Measurements from ENCODE around the gene CEP70.

DNA sequence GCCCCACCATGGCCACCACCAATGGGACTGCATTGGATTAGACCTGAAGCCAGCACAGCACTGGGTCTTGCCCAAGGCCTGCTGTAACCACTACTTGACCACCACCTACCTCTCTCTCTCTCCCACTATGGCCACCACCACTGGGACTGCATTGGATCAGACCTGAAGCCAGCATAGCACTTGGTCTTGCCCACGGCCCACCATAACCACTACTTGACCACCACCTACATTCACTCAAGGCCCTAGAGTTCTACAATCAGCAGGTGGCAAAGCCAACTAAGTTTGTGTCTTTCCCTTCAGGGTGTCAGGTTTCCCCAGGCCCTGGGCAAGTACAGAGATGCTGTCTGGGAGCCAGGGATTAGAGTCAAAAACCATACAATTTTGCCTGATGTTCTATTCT, 102.1 kb downstream of the CEP70 start:
- TF ChIP-seq SRF (IDR thresholded peaks at IDR 0.05; ENCODE audit: low read depth in 2 of 2, low read length in 2 of 2) (no peak), ZNF207 (IDR thresholded peaks at IDR 0.05; ENCODE audit: borderline replicate concordance) (no peak), SP1 (IDR thresholded peaks at IDR 0.05; ENCODE audit: low read depth, low read length) (no peak), CEBPB (IDR thresholded peaks at IDR 0.05; ENCODE audit: borderline replicate concordance in 1 of 2, low read depth in 2 of 2, low read length in 2 of 2) (no peak), CREM (IDR thresholded peaks at IDR 0.05; ENCODE audit: low read depth) (no peak), TAF1 (IDR thresholded peaks at IDR 0.05; ENCODE audit: borderline replicate concordance, low read depth, low read length) (no peak), POLR2A (IDR thresholded peaks at IDR 0.05; ENCODE audit: low read depth, low read length) (no peak), RBBP5 (conservative IDR thresholded peaks at IDR 0.05) (no peak), CHD4 (IDR thresholded peaks at IDR 0.05) (no peak)
- TF ChIP-seq, protein P1, sequence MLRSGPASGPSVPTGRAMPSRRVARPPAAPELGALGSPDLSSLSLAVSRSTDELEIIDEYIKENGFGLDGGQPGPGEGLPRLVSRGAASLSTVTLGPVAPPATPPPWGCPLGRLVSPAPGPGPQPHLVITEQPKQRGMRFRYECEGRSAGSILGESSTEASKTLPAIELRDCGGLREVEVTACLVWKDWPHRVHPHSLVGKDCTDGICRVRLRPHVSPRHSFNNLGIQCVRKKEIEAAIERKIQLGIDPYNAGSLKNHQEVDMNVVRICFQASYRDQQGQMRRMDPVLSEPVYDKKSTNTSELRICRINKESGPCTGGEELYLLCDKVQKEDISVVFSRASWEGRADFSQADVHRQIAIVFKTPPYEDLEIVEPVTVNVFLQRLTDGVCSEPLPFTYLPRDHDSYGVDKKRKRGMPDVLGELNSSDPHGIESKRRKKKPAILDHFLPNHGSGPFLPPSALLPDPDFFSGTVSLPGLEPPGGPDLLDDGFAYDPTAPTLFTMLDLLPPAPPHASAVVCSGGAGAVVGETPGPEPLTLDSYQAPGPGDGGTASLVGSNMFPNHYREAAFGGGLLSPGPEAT (IDR thresholded peaks at IDR 0.05; ENCODE audit: low read depth), result no peak
- TF ChIP-seq, protein P2, sequence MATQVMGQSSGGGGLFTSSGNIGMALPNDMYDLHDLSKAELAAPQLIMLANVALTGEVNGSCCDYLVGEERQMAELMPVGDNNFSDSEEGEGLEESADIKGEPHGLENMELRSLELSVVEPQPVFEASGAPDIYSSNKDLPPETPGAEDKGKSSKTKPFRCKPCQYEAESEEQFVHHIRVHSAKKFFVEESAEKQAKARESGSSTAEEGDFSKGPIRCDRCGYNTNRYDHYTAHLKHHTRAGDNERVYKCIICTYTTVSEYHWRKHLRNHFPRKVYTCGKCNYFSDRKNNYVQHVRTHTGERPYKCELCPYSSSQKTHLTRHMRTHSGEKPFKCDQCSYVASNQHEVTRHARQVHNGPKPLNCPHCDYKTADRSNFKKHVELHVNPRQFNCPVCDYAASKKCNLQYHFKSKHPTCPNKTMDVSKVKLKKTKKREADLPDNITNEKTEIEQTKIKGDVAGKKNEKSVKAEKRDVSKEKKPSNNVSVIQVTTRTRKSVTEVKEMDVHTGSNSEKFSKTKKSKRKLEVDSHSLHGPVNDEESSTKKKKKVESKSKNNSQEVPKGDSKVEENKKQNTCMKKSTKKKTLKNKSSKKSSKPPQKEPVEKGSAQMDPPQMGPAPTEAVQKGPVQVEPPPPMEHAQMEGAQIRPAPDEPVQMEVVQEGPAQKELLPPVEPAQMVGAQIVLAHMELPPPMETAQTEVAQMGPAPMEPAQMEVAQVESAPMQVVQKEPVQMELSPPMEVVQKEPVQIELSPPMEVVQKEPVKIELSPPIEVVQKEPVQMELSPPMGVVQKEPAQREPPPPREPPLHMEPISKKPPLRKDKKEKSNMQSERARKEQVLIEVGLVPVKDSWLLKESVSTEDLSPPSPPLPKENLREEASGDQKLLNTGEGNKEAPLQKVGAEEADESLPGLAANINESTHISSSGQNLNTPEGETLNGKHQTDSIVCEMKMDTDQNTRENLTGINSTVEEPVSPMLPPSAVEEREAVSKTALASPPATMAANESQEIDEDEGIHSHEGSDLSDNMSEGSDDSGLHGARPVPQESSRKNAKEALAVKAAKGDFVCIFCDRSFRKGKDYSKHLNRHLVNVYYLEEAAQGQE (IDR thresholded peaks at IDR 0.05; ENCODE audit: low read depth, low read length), result no peak
- TF ChIP-seq, protein P3, sequence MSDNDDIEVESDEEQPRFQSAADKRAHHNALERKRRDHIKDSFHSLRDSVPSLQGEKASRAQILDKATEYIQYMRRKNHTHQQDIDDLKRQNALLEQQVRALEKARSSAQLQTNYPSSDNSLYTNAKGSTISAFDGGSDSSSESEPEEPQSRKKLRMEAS (IDR thresholded peaks at IDR 0.05; ENCODE audit: low read depth, low read length), result no peak
- TF ChIP-seq, protein P4, sequence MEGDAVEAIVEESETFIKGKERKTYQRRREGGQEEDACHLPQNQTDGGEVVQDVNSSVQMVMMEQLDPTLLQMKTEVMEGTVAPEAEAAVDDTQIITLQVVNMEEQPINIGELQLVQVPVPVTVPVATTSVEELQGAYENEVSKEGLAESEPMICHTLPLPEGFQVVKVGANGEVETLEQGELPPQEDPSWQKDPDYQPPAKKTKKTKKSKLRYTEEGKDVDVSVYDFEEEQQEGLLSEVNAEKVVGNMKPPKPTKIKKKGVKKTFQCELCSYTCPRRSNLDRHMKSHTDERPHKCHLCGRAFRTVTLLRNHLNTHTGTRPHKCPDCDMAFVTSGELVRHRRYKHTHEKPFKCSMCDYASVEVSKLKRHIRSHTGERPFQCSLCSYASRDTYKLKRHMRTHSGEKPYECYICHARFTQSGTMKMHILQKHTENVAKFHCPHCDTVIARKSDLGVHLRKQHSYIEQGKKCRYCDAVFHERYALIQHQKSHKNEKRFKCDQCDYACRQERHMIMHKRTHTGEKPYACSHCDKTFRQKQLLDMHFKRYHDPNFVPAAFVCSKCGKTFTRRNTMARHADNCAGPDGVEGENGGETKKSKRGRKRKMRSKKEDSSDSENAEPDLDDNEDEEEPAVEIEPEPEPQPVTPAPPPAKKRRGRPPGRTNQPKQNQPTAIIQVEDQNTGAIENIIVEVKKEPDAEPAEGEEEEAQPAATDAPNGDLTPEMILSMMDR (IDR thresholded peaks at IDR 0.05 in 2 of 3, conservative IDR thresholded peaks at IDR 0.05 in 1 of 3; ENCODE audit: control insufficient read depth in 2 of 3, extremely low read depth in 1 of 3, insufficient read depth in 1 of 3, low read depth in 3 of 3, low read length in 3 of 3), result no peak

Data from GM12878 (cell line).